ENCODE results near the gene CENPM.

Gene CENPM

GRCh38 chr22:41912338-41913039 is 34.5 kb downstream of the CENPM start:
- no peak for DNase-seq

GRCh38 chr22:41911001-41911611 is 35.8 kb downstream of the CENPM start:
- DNase-seq, result no peak

- no peak for DNase-seq
Measured at GRCh38 chr22:41910050-41911000, 36.6 kb downstream of the CENPM start.

- DNase-seq, result no peak
Measured at GRCh38 chr22:41909310-41910049, 37.5 kb downstream of the CENPM start.

GRCh38 chr22:41908411-41909309 is 38.3 kb downstream of the CENPM start:
- no peak for DNase-seq

GRCh38 chr22:41907436-41908401 is 39.2 kb downstream of the CENPM start:
- DNase-seq, result no peak

GRCh38 chr22:41906822-41907221 is 40.1 kb downstream of the CENPM start:
- no peak for DNase-seq

- DNase-seq, result no peak
Measured at GRCh38 chr22:41905411-41906202, 41.3 kb downstream of the CENPM start.

GRCh38 chr22:41904450-41905410 is 42.2 kb downstream of the CENPM start:
- DNase-seq, result no peak

- DNase-seq, result no peak
Measured at GRCh38 chr22:41902932-41903421, 44.0 kb downstream of the CENPM start.

- DNase-seq, result no peak
Measured at GRCh38 chr22:41902016-41902415, 44.9 kb downstream of the CENPM start.

- DNase-seq, result no peak
Measured at GRCh38 chr22:41900652-41901312, 46.2 kb downstream of the CENPM start.

- no peak for DNase-seq
Measured at GRCh38 chr22:41899992-41900651, 46.8 kb downstream of the CENPM start.

GRCh38 chr22:41899110-41899509 is 47.8 kb downstream of the CENPM start:
- no peak for DNase-seq

GRCh38 chr22:41898645-41899044 is 48.3 kb downstream of the CENPM start:
- no peak for DNase-seq

GRCh38 chr22:41893591-41894375 is 53.2 kb downstream of the CENPM start:
- no peak for DNase-seq
